Posterior vena cava (tissue), 2 donors: ENCODE results near the gene NFKBIB. TPM values are rescaled to one million over a fixed set of nuclear protein-coding genes. Genes with fewer than 3 reads are reported as not detected.
A peak's percentile ranks its signal among the peaks of the same experiment; 100 is the strongest.
"Not testable (repeated sequence)": the region's sequence is repeated elsewhere in the genome, so short reads cannot be mapped to it uniquely, and the experiment has no call there.

Experiments
- DNase-seq: peaks from one replicate; pipeline ENCODE4 v3.0.0-alpha.2; 2020; ENCODE audit warnings: low spot score
- intact Hi-C, 2 donors: fragments of 100-400 bp; cut with DNase I; formaldehyde crosslinking; loops; one replicate each; pipeline versions ENCODE4 v1.14.1 to v1.14.2; 2022 to 2023
- total RNA-seq, 2 donors: library from RNA; stranded (reverse); fragmentation: NEBNext Ultra II Directional; extraction: Animal tissue kit (Norgen Biotek cat#: 25700); gene quantifications; one replicate each; pipeline ENCODE4 v1.2.1, GENCODE V29; 2021
- donor health status: DM: yes; HTN: yes; CAD: no.
- donor health status: DM: yes; HTN: yes; CAD: no.

Gene NFKBIB
- total RNA-seq, 2 donors from 2014 or later, result 19.3 to 23.1 TPM

DNA sequence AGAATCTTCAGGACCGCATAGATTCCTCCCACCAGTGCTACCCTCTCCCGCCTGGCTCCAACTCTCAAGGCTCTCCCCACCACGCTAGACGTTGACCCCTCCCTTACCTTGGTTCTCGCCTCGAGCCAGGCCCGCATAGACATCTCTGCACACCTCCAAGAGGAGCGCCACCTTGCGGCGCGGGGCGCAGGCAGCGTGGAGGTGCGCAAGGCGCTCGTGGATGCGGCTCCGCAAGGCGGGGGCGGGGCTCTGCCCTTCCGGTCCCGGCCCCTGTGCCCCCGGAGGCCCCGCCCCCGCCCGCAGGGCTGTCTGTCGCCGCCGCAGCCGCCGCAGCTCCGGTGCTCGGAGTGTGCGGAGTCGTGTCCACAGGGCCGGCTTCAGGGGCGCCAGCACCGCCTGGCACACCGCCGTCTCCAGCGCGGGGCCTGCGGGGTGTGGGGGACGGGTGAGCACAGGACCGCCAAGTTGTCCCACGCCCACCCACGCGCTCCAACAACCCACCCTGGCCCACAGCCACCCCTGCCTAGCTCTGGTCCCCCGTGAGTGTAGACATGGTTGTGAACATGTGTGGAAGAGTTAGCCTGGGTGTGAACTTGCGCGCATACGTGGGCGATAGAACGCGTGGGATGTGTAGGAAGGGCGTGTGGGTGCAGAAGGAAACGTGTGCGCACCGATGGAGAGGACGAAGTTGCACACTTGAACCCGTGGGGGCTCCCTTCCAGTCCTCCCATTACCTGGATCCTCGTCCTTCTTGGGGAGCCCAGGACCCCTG is 29.7 kb upstream of the NFKBIB start:
- intact Hi-C loops, result no loop called here
- DNase-seq, result peak; percentile 91

DNA sequence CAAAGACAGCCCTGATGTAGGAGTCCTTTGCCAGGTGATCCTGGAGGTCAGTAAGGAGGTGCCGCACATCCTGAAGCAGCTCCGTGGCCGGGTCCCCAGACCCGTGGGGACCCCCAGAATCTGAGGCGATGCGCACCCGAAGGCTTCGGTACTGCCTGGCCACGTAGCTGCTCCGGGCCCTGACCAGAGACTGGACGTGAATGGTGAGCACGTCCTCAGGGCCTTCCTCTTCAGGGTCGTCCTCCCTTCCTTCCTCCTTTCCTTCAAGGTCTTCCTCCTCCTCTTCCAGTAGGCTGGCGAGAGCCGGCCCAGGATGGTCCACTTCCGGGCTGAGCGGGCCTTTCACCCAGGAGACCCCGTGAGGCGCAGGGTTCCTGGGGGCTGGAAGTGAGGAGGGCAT is 29.2 kb upstream of the NFKBIB start:
- no peak for DNase-seq
- intact Hi-C loops, result no loop called here

DNA sequence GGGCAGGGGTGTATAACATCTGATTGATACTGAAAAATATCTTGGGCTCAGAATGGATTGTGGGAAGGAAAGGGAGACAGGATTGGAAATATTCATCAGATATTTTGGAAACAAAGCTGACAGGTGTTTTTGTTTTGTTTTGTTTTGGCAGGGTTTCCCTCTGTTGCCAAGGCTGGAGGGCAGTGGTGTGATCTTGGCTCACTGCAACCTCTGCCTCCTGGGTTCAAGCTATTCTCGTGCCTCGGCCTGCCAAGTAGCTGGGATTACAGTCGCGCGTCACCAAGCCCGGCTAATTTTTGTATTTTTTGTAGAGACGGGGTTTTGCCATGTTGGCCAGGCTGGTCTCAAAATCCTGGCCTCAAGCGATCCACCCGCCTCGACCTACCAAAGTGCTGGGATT is 26.4 kb upstream of the NFKBIB start:
- DNase-seq, intact Hi-C loops: not testable (repeated sequence)

DNA sequence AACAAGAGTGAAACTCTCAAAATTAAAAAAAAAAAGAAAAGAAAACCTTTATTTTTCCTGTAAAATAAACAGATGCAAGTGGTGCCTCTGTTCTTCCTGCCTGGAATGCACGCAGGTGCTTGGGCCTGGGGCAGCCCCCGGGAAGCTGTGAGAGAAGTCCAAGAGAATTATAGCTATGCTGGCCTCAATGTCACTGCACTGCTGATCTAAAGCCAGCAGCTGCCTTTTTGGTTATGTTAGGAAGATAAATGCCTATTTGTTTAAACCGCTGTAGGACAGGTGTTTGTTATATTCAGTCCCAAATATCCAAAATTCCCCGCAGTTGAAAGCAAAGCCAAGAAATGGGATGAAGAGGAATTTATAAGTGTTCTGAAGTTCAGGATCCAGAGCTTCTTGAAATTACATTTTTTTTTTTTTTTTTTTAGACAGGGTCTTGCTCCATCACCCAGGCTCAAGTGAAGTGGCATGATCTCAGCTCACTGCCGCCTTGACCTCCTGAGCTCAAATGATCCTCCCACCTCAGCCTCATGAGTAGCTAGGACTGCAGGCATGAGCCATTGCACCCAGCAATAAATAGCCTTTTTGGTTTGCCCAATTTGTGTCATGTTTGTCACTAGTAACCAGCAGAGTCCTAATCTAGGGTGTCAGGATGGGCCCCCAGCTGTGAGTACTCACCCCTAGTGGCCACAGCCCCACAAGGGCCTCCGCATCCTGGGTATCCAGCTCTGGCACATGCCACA is 23.9 kb upstream of the NFKBIB start:
- intact Hi-C loops, result no loop called here

DNA sequence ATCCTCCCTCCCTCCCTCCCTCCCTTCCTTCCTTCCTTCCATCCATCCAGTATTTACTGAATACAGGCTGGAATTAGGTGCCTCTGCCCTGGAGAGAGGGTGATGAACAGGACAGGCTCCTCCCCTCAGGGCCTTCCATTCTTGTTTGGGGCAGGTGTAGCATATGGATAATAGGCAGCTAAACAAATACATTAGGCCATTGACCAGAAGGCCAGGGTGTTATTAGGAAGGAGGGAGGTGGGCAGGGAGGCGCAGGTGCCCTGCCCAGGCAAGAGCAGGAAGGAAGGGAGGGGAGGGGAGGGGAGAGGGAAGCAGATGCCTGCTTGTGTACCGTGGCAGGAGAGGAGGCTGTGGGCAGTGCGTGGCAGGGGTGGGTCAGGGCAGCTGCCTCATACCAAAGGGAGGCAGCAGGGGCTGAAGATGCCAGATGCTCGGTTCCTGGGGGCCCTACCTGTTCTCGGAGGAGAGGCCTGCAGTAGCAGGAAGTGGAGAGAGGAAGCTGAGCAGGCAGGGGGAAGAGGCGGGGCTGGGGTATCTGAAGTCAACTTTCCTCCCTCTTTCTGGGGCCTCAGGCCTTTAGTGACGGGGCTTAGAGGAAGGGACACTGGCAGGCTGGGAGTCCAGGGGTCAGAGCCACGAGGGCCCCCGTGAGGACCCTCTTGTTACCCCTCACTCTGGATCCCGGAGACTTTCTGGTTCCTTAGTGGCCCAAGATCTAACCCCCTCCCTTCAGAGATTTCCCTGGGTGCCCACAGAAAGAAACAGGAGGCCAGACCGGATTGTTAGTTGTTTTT is 21.8 kb upstream of the NFKBIB start, which contains the start of gene RINL:
RINL (minus strand) TSS at position 495 of the 794 bp plus-strand sequence. CDS start 1,533 bp downstream, outside the sequence.
- no peak for DNase-seq
- intact Hi-C loops, result loop anchor here in 1 of 2 donors (2.0 kb wide), 1 partner anchor 25 kb away; no protein-coding TSS in a partner anchor

More for the DNA sequence above, 23.9 kb upstream of the NFKBIB start:
- DNase-seq, result no peak

DNA sequence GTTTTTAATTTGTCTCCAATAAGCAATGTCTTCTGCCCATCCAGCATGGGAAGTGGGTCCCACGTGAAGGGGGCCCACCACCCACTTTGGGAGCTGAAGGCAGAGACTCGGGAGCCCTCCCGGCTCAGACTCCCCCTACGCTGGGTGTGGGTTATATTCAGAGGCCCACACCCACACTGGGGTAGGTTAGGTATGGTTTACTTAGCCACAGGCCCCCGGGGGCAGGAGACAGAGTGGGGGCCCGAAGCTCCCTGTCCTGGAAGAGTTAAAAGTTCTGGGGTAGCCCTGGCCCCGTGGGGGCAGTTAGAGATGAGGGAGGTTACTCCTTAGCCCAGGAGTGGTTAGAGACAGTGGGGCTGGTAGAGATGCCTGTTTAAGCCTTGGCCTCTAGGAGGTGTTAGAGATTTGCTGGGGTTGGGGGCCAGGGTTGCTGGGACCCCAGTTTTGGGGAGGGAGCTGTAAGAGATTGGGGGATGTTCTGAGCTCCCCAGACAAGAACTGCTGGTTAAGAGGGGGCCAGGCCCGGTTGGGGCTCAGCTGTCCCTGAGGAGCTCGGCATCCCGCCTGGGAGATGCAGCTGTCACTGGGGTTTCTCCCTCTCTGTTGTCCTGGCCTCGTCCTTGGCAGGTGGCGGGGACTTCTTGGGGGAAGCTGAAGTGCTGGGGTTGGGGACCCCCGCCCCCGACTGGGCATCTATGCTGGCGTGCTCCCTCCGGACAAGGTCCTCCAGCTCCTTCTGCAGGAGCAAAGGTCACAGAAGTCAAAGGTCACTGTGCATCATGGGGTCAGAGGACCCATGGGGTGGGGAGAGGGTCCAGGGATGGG is 21.0 kb upstream of the NFKBIB start:
- DNase-seq, result no peak
- intact Hi-C loops, result loop anchor here in 1 of 2 donors (2.0 kb wide), 1 partner anchor 26 kb away; no protein-coding TSS in a partner anchor

DNA sequence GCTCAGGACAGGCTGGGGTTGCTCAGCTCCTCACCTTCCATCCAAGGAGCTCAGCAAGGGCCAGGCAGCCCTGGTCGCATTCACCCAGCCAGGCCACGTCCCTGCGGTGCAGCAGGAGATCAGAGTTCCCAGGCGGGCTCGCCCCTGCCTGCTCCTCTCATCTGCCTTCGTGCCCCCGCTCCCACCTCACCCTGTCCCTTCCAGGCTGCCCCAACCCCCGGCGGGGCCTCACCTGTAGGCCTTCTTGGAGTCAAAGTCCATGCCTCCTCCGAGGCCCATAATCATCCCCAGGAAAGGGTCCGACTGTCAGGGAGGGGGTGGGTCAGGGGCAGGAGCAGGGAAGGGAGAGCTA is 20.4 kb upstream of the NFKBIB start:
- intact Hi-C loops, result loop anchor here in 1 of 2 donors (2.0 kb wide), 1 partner anchor 27 kb away; no protein-coding TSS in a partner anchor
- no peak for DNase-seq

DNA sequence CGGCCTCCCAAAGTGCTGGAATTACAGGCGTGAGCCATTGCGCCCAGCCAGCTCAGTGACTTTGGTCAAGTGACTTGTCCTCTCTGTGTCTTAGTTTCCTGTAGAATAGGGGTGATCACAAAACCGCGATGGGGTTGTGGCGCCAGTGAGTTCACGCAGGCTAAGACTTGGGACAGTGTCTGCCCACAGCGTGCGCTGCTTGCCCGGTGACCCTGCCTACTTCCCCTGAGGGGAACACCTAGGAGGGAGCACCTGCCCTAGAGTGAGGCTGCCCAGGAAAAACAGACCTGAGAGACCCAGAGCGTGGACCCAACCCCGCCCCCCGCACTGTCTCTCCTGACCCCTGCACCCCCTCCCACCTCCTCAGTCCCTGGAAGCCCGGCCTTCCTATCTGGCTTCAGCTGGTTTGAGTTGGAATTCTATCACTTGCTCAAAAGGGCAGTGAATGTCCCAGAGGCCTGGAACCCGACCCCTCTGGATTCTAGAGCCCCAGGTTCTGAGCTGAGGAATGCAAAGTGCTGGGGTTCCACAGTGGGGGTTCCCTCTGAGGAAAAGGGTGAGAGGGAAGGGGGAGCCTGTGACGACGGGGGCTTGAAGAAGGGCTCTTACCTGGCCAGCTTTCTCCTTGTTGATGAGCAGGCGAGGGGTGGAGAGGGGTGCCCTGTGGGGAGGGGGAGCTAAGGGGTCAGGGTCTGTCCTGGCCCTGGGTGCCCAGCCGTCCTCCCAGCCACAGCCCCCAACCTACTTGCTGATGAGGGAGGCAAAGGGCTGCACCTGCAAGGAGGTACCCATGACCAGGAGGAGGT is 19.5 kb upstream of the NFKBIB start:
- no peak for DNase-seq
- intact Hi-C loops, result no loop called here

DNA sequence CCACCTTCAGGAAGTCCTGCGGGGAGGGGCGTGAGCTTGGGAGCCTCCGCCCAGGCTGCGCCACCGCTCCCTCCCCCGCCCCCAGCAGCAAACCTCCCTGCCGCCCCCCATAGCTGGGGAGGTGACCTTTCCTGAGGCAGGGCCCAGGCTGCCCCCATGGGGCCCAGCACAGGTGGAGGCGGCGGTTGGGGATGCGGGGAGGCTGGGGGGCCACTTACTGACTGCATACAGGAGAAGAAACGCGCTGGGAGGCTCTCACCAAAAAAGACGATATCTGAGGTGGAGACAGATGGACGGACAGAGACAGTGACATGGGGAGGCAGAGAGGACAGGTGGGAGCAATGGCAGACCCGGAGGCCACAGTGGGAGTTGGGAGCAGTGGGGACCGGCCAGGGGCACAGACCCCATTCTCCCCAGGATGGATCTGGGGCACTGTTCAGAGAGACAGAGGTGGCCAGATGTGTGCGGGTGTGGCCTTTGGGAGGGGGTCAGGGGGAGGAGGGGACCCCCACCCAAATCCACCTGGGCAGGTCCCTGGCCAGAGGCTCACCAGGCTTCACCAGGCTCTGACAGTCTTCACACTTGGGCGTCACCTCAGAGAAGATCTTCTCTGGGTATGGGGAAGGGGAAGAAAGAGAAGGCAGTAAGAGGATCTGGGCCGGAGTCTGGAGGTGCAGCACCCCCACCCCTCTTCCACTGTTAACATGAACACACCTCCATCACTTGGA is 18.7 kb upstream of the NFKBIB start:
- intact Hi-C loops, result no loop called here
- DNase-seq, result no peak

DNA sequence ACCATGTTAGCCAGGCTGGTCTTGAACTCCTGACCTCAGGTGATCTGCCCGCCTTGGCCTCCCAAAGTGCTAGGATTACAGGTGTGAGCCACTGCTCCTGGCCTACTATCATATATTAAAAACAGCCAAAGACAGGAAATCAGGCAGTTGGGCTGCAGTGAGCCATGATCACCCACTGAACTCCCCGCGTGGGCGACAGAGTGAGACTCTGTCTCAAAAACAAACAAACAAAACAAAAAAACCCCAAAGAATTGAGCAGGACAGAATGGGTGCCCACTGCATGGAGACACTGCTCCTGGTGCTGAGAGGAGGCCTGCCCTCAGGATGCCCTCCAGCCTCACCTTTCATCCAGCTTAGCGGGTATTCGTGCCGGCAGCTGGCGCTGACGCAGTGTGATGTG is 16.5 kb upstream of the NFKBIB start:
- intact Hi-C loops, result no loop called here
- DNase-seq, result no peak

DNA sequence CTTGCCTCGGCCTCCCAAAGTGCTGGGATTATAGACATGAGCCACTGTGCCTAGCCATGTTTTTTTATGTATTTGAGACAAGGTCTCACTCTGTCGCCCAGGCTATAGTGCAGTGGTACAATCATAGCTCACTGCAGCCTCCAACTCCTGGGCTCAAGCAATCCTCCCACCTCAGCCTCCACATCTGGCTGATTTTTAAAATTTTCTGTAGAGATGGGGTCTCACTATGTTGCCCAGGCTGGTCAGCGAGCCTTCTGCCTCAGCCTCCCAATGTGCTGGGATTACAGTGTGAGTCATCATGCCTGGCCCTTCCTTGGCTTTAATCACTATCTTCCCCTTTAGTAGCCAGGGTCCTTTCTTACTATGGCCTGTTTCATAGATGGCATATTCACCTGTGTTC is 15.1 kb upstream of the NFKBIB start:
- DNase-seq, intact Hi-C loops: not testable (repeated sequence)

DNA sequence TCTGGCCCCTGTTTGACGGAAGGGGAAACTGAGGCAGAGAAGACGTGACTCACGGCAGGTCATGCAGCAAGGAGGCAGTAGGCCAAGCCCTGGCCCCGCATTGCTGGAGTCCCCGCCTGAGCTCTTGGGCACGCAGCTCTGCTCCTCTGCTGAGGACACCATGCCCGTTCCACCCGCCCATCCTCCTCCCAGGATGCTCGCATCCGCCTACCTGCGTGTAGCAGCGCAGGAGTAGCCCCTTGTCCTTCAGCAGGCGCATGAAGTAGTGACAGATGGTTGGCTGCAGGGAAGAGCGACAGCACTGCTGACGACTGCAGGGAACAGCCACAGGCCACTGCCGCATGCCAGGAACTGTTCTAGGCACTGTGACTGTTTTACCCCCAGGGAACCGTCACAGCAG is 10.9 kb upstream of the NFKBIB start:
- no peak for DNase-seq

DNA sequence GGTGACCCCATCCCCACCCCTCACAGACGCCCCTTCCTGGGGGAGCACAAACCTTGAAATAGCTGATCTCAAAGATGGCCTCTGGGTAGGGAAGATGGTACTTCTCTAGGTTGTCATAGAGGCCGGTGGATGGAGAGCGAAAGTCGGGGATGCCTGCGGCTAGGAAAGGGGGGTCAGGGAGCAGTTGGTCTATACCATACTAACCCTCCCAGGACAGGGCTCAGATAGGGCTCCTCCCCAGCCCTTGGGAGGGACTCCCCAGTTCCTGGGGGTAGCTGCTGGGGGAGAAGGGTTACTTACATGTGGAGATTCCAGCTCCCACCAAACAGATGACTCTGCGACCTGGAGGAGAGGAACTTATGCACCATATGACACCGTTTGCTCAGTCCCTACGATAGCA is 10.0 kb upstream of the NFKBIB start:
- no peak for DNase-seq

More for the DNA sequence above, 10.9 kb upstream of the NFKBIB start:
- intact Hi-C loops, result no loop called here

DNA sequence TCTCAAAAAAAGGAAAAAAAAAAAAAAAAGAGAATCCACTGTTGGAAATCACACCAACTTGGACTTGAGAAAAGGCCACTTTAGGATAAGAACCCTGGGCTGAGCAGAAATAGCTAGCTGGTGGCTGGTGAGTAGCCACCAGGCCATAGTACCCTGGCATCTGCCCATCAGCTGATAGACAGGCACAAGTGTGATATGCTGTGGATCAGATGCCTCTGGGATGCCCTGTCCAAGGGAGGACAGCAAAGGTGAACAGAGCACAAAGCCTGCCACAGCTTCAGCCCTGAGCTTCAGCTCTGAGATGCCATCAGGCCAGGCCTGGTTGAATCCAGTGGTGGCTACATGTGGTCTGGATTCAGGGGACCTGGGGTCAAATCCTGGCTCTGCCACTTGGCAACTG is 9.1 kb upstream of the NFKBIB start:
- intact Hi-C loops, result no loop called here
- no peak for DNase-seq

More for the DNA sequence above, 10.0 kb upstream of the NFKBIB start:
- intact Hi-C loops, result no loop called here

DNA sequence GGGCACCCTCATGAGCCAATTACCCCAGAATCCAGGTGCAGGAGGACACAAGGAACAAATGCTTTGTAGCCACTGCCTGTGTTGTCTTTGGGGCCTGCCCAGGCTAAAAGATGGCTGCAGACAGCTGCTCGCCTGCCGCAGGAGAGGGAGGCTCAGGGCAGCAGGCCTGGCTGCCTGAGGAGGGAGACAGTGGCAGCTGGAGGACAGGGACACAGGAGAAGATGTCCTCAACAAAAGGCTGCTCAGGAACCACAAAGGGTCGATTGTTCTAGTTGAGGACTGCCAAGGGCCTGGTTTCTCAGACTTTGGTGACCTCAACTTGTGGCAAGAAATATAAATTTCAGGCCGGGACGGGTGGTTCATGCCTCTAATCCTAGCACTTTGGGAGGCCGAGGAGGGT is 8.0 kb upstream of the NFKBIB start:
- intact Hi-C loops, result no loop called here
- no peak for DNase-seq

DNA sequence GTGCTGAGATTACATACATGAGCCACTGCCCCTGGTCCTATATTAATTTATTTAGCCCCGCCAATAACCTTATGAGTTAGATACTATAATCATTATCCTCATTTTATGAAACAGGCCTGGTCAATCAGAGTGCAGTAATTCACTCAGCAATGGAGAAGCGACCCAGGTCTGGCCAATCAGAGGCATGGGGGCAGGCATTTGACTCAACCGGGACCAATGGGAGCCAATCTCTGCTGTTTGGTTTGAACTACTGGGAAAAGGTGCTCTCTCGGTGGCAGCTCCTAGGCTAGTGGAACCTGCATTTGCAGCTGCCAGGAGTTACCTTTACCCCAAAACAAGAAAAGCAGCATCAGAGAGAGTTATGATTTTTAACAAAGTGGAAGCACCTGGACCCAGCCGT is 6.9 kb upstream of the NFKBIB start:
- intact Hi-C loops, result no loop called here
- DNase-seq, result no peak

DNA sequence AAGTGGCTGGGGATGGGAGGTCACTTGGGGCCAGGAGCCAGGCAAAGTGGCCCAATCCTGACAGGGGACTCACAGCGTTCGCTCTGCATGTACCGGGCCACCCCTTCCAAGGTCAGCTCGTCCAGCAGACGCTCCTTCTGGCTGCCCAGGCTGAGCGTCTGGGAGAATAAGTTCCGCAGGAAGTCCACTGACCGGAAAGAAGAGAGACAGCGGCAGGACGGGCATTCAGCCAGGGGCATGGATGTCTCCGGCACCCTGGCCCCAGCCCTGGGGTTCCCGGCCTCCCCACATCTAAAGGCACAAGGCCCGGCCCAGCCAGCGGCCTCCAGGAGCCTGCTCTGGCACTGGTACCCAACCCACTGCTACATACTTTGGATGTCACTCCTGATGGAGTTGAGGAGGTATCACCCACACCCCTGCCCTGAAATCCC is 6.4 kb upstream of the NFKBIB start:
- intact Hi-C loops, result no loop called here
- no peak for DNase-seq
